ENCODE results near the gene ZKSCAN1.

Gene ZKSCAN1

GRCh38 chr7:100082978-100083377 lies 67.6 kb downstream of the ZKSCAN1 start:
- DNase-seq, result no peak

GRCh38 chr7:100085515-100085914 lies 70.1 kb downstream of the ZKSCAN1 start:
- no peak for DNase-seq

GRCh38 chr7:100087055-100087750 lies 71.8 kb downstream of the ZKSCAN1 start:
- no peak for DNase-seq

- DNase-seq, result no peak
Measured at GRCh38 chr7:100088095-100088620, 72.8 kb downstream of the ZKSCAN1 start.

GRCh38 chr7:100088621-100089457 lies 73.4 kb downstream of the ZKSCAN1 start, which contains the start of gene COPS6:
TSS of gene COPS6 (plus strand) at chr7:100088969. CDS start at chr7:100088991, 22 bp downstream.
- peak; percentile 89 for DNase-seq

- DNase-seq, result no peak
Measured at GRCh38 chr7:100089458-100090196, 74.2 kb downstream of the ZKSCAN1 start.

- DNase-seq, result no peak
Measured at GRCh38 chr7:100090527-100091410, 75.4 kb downstream of the ZKSCAN1 start.
